ENCODE measurements around the gene NTSR1. TPM values are rescaled to one million over a fixed set of nuclear protein-coding genes. Genes with fewer than 3 reads are reported as not detected.

Gene NTSR1
- total and polyA plus RNA-seq, 3 donors from 2014 or later, result 0.41 to 1.3 (median 0.81) TPM

GRCh38 chr20:62706344-62706743 is 2.3 kb upstream of the NTSR1 start:
- 92 to 96% methylated on average over 7 to 12 of the region's 12 CpGs for WGBS, 2 donors
- DNase-seq, result no peak
- no peaks in the 10 kb centered on the region for H3K27me3 ChIP-seq
- intact Hi-C loops (cut with DNase I; ENCODE audit: low total_unique reads), result no loop called here
- H3K36me3 ChIP-seq (ENCODE audit: low read depth, missing control alignments), result no peaks in the 10 kb centered on the region
- no peak overlapping the region for H3K27ac ChIP-seq
- H3K9me3 ChIP-seq, result no peaks in the 10 kb centered on the region
- no peak overlapping the region for H3K4me3 ChIP-seq
- TF ChIP-seq POLR2A (IDR thresholded peaks at IDR 0.05), result no peak
- no peaks in the 10 kb centered on the region for H3K4me1 ChIP-seq

- H3K4me3 ChIP-seq, result no peak overlapping the region
- TF ChIP-seq CTCF (IDR thresholded peaks at IDR 0.05), result no peak
- TF ChIP-seq POLR2A (IDR thresholded peaks at IDR 0.05), result no peak
- no peaks in the 10 kb centered on the region for H3K9me3 ChIP-seq
- intact Hi-C loops (cut with DNase I; ENCODE audit: low total_unique reads), result no loop called here
- no peak overlapping the region for H3K27ac ChIP-seq
- H3K4me1 ChIP-seq, result no peaks in the 10 kb centered on the region
- 85 to 88% methylated on average over 12 of the region's 12 CpGs for WGBS, 2 donors
- H3K27me3 ChIP-seq, result no peaks in the 10 kb centered on the region
- no peak for DNase-seq
- H3K36me3 ChIP-seq (ENCODE audit: low read depth, missing control alignments), result no peaks in the 10 kb centered on the region
These were observed 1.8 kb upstream of the NTSR1 start for GRCh38 chr20:62706857-62707256.

GRCh38 chr20:62707276-62707920 is 1.2 kb upstream of the NTSR1 start:
- TF ChIP-seq CTCF (IDR thresholded peaks at IDR 0.05) (no peak), POLR2A (IDR thresholded peaks at IDR 0.05) (no peak)
- H3K27me3 ChIP-seq, result no peaks in the 10 kb centered on the region
- H3K4me1 ChIP-seq, result no peaks in the 10 kb centered on the region
- WGBS, 2 donors, result 58 to 73% methylated on average over 4 to 16 of the region's 16 CpGs
- H3K36me3 ChIP-seq (ENCODE audit: low read depth, missing control alignments), result no peaks in the 10 kb centered on the region
- no peak overlapping the region for H3K27ac ChIP-seq
- no peaks in the 10 kb centered on the region for H3K9me3 ChIP-seq
- DNase-seq, result no peak
- intact Hi-C loops (cut with DNase I; ENCODE audit: low total_unique reads), result no loop called here
- H3K4me3 ChIP-seq, result no peak overlapping the region

- intact Hi-C loops (cut with DNase I; ENCODE audit: low total_unique reads), result no loop called here
- no peaks in the 10 kb centered on the region for H3K9me3 ChIP-seq
- peak overlapping the region in 1 of 2 donors; percentile 18 for H3K4me3 ChIP-seq
- no peak for DNase-seq
- WGBS, 2 donors, result 4 to 7% methylated on average over 12 to 20 of the region's 20 CpGs
- TF ChIP-seq POLR2A (IDR thresholded peaks at IDR 0.05), result no peak
- peak in 1 of 3 experiments; percentile 16 for TF ChIP-seq CTCF (IDR thresholded peaks at IDR 0.05)
- no peak overlapping the region for H3K27ac ChIP-seq
- H3K4me1 ChIP-seq, result no peaks in the 10 kb centered on the region
- no peaks in the 10 kb centered on the region for H3K36me3 ChIP-seq (ENCODE audit: low read depth, missing control alignments)
- H3K27me3 ChIP-seq, result no peaks in the 10 kb centered on the region
These were observed 615 bp upstream of the NTSR1 start for GRCh38 chr20:62707921-62708521.

GRCh38 chr20:62709537-62709905 is 885 bp downstream of the NTSR1 start:
- WGBS, 2 donors, result 59 to 65% methylated on average over 19 to 30 of the region's 30 CpGs
- Histone ChIP-seq H3K36me3 (ENCODE audit: low read depth, missing control alignments) (no peaks in the 10 kb centered on the region), H3K4me3 (peak overlapping the region in 1 of 2 donors; percentile 43), H3K4me1 (no peaks in the 10 kb centered on the region), H3K27me3 (no peaks in the 10 kb centered on the region), H3K9me3 (no peaks in the 10 kb centered on the region), H3K27ac (no peak overlapping the region)
- intact Hi-C loops (cut with DNase I; ENCODE audit: low total_unique reads), result no loop called here
- TF ChIP-seq POLR2A (IDR thresholded peaks at IDR 0.05) (no peak), CTCF (IDR thresholded peaks at IDR 0.05) (no peak)
- no peak for DNase-seq

Measured in testis (tissue), 3 donors.